ENCODE data around the gene CECR2.

- TF ChIP-seq EZH2phosphoT487 (IDR thresholded peaks at IDR 0.05; ENCODE audit: insufficient read depth, low read depth) (no peak), EZH2 (IDR thresholded peaks at IDR 0.05; ENCODE audit: insufficient read depth, poor library complexity, severe bottlenecking) (no peak)
Measured at GRCh38 chr22:17366329-17366728, 2.9 kb upstream of the CECR2 start.

All from GM23248 (cell line).